GM19193 (cell line): ENCODE measurements around the gene IL15RA.

ENCODE experiments used
- POLR2A ChIP-seq: IDR thresholded peaks from 4 replicates; pipeline ENCODE4 v1.6.1; 2011; ENCODE audit not compliant: insufficient read depth, insufficient read length; ENCODE audit errors: extremely low read depth

The IL15RA gene

DNA sequence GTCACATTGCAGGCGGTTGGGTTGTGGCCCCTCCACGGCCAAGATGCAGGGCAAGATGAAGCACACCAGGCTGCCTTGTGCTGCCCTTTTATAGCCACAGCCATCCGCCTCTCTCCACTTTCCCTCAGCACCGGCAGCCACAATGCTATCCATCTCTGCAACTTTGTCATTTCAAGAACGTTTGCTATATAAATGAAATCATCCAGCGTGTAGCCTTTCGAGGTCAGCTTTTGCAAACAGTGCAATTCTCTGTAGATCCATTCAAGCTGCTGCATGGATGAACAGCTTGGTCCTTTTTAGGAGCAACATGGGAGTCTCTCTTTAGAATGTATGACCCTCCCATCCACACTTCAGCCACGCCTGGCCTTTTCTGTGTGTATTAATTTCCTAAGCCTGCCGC is 6.4 kb upstream of the IL15RA start:
- TF ChIP-seq POLR2A, result no peak

DNA sequence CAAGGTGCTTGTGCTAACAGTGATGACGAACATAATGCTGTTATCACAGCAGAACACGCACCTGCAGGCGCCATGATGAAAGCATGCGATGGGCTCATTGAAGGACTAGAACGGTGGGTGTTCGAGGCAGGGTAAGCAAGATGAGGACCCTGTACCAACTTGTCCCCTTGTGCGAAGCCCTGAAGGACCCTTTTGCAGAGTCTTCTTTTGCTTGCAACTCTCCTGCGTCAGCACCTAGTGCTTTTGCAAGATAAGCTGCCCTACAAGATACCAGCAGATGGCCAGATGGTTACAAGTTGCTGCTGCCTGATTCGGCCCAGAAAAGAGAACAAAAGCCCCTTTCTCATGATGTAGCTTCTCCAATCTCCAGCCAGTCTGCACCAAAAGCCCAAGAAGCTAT is 4.2 kb upstream of the IL15RA start:
- TF ChIP-seq POLR2A, result no peak

DNA sequence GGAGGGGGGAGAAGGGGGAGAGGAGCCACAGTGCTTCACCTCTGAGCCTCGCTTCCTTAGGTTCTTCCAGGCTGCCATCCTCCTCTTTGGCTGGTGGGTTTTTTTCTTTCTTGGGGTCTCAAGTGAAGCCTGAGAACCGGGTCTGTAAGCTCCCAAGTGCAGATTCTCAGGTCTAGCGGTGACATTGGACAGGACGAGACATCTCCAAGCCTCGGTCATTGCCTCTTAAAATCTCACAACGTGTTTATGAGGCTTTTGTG is 817 bp upstream of the IL15RA start:
- no peak for TF ChIP-seq POLR2A

GRCh38 chr10:5976512-5977470 is 552 bp downstream of the IL15RA start:
- TF ChIP-seq POLR2A, result no peak

DNA sequence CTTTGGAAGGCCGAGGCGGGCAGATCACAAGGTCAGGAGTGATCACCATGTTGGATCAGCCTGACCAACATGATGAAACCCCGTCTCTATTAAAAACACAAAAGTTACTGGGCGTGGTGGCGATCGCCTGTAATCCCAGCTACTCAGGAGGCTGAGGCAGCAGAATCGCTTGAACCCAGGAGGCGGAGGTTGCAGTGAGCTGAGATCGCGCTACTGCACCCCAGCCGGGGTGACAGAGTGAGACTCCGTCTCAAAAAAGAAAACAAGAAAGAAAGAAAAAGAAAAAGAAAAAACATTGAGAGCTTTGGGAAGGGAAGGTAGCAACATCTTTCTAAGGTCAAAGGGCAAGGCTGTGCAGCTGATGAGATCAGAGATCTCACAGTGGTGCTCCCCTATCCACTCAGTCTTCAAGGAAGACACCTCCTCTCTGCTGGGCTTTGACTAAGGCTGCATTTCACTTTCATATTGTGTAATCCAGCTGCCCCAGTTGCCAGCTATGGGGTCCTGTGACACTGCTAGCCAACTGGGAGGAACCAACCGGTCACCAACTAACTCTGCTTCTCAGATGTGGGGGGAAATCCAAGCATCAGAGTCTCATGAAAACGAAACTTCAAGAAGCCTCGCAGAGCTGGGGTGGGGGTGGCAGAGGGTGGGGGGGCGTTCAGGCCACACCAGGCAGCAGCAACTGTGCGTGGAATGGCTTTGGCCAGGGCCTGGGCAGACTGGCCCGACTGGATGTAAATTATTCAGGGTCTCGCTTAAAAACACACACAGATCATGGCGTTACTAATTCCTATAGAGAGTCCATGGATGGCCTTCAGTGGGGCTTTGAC is 1.5 kb downstream of the IL15RA start:
- no peak for TF ChIP-seq POLR2A

- no peak for TF ChIP-seq POLR2A
These were observed 4.3 kb downstream of the IL15RA start for GRCh38 chr10:5973069-5973468.

DNA sequence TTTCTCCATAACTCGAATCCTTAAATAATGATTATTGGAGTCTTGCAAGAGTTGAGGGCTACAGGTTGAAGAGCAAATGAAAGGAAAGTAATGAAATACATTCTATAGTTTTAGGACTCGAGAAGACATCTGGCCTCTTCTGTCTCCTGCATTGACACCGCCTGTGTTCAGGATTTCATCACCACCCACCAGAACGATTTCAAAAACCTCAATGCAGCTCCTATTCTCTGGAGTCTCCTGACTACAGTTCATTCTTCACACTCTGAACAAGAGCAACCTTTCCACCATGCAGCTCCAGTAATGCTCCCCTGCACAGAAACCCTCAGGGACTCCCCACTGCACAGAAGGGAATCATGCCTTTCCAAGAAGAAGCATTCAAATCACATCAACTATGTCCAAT is 5.5 kb downstream of the IL15RA start:
- no peak for TF ChIP-seq POLR2A

DNA sequence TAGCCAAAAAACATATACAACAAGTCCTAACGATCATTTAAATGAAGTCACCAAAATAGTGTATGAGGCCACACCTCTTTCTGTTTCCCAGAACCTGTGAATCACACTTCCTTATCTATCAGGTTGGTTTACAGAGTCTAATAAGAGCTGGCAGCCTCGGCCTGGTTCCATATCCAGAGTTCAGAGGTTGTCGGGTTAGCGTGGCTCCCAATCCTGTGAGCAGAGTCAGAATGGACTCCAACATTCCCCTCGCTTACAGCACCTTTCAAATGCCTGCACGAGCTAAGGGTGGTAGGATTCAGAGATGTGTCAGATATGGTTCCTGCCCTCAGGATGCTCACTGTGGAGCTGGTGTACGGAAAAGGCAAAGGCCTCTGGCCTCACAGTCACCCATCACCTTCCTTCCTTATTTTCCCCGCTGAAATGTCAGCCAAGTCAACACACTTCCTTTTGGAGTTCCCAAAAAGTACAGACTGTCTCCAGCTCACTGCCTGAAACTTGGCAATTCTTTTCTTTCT is 6.0 kb downstream of the IL15RA start:
- TF ChIP-seq POLR2A, result no peak

DNA sequence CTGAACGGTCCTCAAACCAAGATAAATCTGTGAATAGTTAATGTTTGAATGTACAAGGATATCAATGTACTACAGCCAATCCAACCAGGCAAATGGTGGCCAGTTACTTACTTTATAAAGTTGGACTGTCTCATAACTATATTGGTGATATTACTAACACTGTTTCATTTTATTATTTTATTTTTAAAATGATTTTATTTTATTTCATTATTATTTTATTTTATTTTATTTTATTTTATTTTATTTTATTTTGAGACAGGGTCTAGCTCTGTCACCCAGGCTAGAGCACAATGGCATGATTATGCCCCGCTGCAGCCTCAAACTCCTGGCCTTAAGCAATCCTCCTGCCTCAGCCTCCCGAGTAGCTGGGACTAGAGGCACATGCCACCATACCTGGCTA is 6.8 kb downstream of the IL15RA start:
- no peak for TF ChIP-seq POLR2A

GRCh38 chr10:5970066-5970465 is 7.3 kb downstream of the IL15RA start:
- TF ChIP-seq POLR2A, result no peak

- no peak for TF ChIP-seq POLR2A
These were observed 8.5 kb downstream of the IL15RA start for GRCh38 chr10:5968681-5969453.

DNA sequence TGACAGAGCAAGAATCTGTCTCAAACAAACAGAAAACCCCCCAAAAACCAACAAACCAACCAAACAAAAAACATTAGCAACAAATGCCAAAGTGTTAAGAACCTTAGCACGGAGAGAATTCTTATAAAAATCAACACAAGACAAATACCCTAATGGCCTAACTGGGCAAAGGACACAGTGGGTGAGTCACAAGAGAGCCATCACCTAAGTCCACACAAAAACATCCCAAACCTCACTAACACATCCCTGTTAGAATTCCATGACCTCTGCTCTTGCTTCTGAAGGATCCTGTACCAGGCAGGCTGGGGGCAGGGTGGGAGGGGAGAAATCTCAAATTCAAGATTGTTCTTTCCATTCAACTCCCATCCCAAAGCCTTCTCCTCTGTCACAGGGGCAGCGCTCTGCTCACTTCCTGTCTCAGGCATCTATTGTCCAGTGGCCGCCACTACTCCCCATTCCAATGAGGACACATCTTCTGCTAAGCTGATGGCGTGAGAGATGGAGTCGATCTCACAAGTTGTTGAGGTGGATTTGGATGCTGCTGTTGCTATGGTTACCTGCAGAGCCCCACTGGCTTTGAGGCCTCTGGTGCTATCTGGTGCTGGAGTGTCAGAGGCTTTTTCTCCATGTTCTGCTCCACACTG is 9.2 kb downstream of the IL15RA start:
- TF ChIP-seq POLR2A, result no peak

DNA sequence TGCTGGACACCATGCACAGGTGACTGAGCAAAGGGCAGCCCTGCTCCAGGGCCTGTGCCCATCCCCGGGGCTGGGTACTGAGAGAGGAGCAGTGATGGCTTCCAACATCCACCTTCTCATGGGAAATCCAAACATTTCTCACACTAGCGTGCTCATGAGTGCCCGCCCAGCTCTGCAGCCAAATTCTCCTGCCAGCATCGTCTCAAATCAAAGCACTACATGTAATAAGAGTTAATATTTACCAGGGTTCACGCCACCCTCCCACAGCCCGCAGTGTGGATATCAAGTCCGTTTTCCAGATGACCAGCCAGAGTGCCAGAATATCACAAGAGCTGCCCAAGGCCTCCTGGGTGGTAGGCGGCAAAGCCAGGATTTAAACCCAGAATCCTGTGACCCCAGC is 12.1 kb downstream of the IL15RA start:
- TF ChIP-seq POLR2A, result no peak

GRCh38 chr10:5964736-5965135 is 12.6 kb downstream of the IL15RA start:
- no peak for TF ChIP-seq POLR2A
